A673 (cell line): Measurements from ENCODE around the gene ADGRF4. TPM values are rescaled to one million over a fixed set of nuclear protein-coding genes. Genes with fewer than 3 reads are reported as not detected.

Source experiments
- BruUV-seq: library from RNA; stranded (reverse); fragments of 400-500 nt; replicated peaks from 2 replicates; lab custom pipeline; 2021; lab: Mats Ljungman, UMichigan
- CTCF ChIA-PET: fragments of 300-600 bp; sonication (Branson Sonifier 250); formaldehyde crosslinking; loops from one replicate; lab custom pipeline; 2022; ENCODE audit warnings: antibody characterized with exemption; lab: Charles Lee
- POLR2A ChIA-PET: fragments of 300-600 bp; sonication (Branson Sonifier 250); formaldehyde crosslinking; loops from one replicate; lab custom pipeline; 2022; ENCODE audit warnings: antibody characterized with exemption; ENCODE audit not compliant: low non-redundant PET; lab: Charles Lee
- DNase-seq: peaks from one replicate; pipeline ENCODE4 v3.0.0-alpha.2; 2015; ENCODE audit warnings: low spot score
- H3K27ac ChIP-seq: fragments of 200-600 bp; sonication (generic); 2 replicates; pipeline ENCODE4 v1.5.1; 2016; ENCODE audit warnings: mixed run types, low read depth, mild to moderate bottlenecking, mixed read lengths, antibody characterized with exemption, low read length; ENCODE audit not compliant: poor library complexity, severe bottlenecking
- H3K27me3 ChIP-seq: fragments of 200-600 bp; sonication (generic); replicated peaks from 2 replicates; pipeline ENCODE4 v1.6.1; 2017; ENCODE audit warnings: mixed run types, low read depth, mild to moderate bottlenecking, mixed read lengths, antibody characterized with exemption, low read length; ENCODE audit not compliant: insufficient read depth, poor library complexity
- H3K36me3 ChIP-seq: fragments of 200-600 bp; sonication (generic); 2 replicates; pipeline ENCODE4 v1.6.1; 2016; ENCODE audit warnings: mixed run types, mild to moderate bottlenecking, mixed read lengths, antibody characterized with exemption, low read length; ENCODE audit not compliant: insufficient read depth, poor library complexity, severe bottlenecking
- H3K4me1 ChIP-seq: fragments of 200-600 bp; sonication (generic); 2 replicates; pipeline ENCODE4 v1.6.1; 2017; ENCODE audit warnings: mixed run types, mild to moderate bottlenecking, mixed read lengths, antibody characterized with exemption, low read length; ENCODE audit not compliant: insufficient read depth, poor library complexity, severe bottlenecking
- H3K4me3 ChIP-seq: fragments of 200-600 bp; sonication (generic); 2 replicates; pipeline ENCODE4 v1.5.1; 2016; ENCODE audit warnings: low read depth, mixed run types, mild to moderate bottlenecking, mixed read lengths, low read length; ENCODE audit not compliant: poor library complexity, severe bottlenecking
- H3K9me3 ChIP-seq: fragments of 200-600 bp; sonication (generic); 2 replicates; pipeline ENCODE4 v1.6.1; 2016; ENCODE audit warnings: mixed run types, low read depth, mild to moderate bottlenecking, mixed read lengths, antibody characterized with exemption, low read length; ENCODE audit not compliant: poor library complexity, severe bottlenecking
- CTCF ChIP-seq: fragments of 300-800, 200-600 bp; sonication (generic); conservative IDR thresholded peaks from 2 replicates; pipeline ENCODE4 v1.5.1; 2017; ENCODE audit warnings: low read depth, mild to moderate bottlenecking, antibody characterized with exemption, low read length, moderate library complexity, mixed read lengths
- EZH2 ChIP-seq: fragments of 200-600 bp; sonication (generic); IDR thresholded peaks from 2 replicates; pipeline ENCODE4 v1.6.1; 2017; ENCODE audit warnings: borderline replicate concordance, low read depth, mild to moderate bottlenecking, mixed read lengths, antibody characterized with exemption, low read length; ENCODE audit not compliant: poor library complexity, severe bottlenecking
- intact Hi-C: fragments of 100-400 bp; cut with micrococcal nuclease; formaldehyde crosslinking; loops from one replicate; pipeline ENCODE4 v1.10.0; 2022; ENCODE audit not compliant: unreplicated experiment
- total RNA-seq: library from RNA; stranded (reverse); gene quantifications from 2 replicates; pipeline ENCODE4 v1.2.3, GENCODE V29; 2021

The ADGRF4 gene
- total RNA-seq, 1 experiment from 2014 or later, result not detected

- Histone ChIP-seq H3K27ac (no peak overlapping the region), H3K4me1 (no peaks in the 10 kb centered on the region), H3K36me3 (no peaks in the 10 kb centered on the region), H3K27me3 (no peaks in the 10 kb centered on the region), H3K9me3 (no peaks in the 10 kb centered on the region), H3K4me3 (no peak overlapping the region)
- intact Hi-C loops, result no loop called here
- no peak for TF ChIP-seq CTCF
- no peak for TF ChIP-seq EZH2
- CTCF ChIA-PET, result no interaction called here
- POLR2A ChIA-PET, result no interaction called here
- BruUV-seq, result no TSS peak
- no peak for DNase-seq
Observed at GRCh38 chr6:47769982-47770381, 71.6 kb downstream of the ADGRF4 start.

Other genes starting within 250 kb of the ADGRF4 start
- gene CD2AP, start 220.8 kb upstream of the ADGRF4 start, total RNA-seq, result 20.6 and 23.7 TPM in 2 replicates
- not detected in 2 replicates for gene OPN5, start 83.5 kb downstream of the ADGRF4 start, total RNA-seq